GM19023 (cell line): Measurements from ENCODE around the gene BMX.

Source experiments
- ATAC-seq: cut with Tn5 transposase; IDR thresholded peaks from one replicate; pipeline ENCODE4 v1.9.1; 2021; ENCODE audit warnings: mild to moderate bottlenecking, moderate library complexity; ENCODE audit not compliant: unreplicated experiment

The BMX gene

GRCh38 chrX:15567886-15568616 lies 67.4 kb downstream of the BMX start:
- ATAC-seq: no peak

GRCh38 chrX:15570145-15570544 lies 69.5 kb downstream of the BMX start:
- ATAC-seq: no peak

DNA sequence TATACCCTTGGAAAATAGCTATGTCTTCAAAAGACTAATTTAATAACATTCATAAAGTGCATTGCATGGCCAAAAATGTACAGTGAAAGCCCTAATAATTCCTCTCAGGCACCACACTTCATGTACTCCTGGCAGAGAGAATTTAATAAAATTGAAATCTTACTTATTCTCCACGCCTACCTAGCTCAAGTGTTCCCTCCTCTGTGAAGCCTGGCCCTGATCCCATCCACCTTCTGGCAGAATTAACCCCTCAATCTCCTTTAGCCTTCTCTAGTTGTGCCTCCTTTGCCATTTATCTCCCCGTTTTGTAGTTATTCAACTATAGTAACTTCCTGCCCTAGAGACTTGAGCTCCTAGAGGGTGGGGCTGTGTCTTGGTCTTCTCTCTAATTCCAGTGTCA lies 73.4 kb downstream of the BMX start:
- ATAC-seq: no peak

DNA sequence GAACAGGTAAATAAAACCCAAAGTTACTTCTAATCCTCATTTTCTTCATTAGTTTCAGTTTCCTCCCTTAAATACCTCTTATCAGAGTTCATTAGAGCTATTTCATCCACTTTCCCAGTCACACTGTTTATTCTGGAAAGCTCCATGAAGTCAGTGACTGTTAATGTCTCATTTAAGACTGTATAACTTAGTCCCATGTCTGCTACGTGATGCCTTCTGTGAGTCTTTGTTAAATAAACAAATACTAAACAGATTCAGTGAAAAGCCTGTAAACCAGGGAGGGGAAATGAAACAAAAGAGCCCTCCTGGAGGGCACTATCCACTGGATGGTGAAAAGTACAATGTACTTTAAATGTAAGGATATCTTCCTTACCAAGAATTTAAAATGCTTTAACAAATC lies 75.4 kb downstream of the BMX start:
- ATAC-seq: no peak

DNA sequence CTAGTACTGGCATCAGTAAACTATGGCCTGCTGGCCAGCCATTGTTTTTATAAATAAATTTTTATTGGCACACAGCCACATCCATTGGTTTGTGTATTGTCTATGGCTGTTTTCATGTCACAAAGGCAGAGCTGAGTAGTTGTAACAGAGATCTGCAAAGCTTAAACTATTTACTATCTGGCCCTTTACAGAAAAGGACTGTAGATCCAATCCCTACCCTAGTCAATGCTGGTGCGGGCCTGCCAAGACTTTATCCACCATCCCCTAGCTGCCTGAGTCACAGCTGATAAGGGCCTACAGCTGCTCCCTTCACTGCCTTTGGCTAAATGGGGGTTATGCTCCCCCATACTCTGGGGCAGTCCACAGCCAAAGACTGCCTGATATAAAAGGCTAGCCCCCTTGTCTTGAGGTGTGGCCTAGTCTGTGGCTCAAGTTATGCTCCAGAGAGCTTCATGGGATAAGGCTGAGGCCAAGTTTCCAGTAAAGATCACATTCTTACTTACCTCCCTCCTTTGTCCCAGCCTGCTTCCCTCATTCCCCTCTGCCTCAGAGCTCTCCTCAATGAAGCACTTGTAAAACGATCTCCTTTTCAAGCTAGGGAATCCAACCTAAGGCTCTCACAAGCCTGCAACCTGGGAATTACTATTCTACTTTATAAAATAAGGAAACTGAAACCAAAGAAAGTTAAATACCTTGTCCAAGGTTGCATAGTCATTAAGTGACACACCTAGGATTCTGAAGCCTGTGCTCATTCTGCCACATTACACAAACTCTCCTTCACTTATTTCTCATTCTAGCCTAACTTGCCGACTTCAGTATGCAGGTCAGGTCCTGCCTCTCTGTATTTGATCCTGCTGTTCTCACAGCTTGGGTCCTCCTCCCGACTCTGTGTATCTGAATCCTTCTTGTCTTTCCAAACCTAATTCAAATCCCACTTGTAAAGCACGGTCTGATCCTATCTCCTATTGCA lies 79.5 kb downstream of the BMX start:
- no peak for ATAC-seq

GRCh38 chrX:15594371-15594770 lies 93.8 kb downstream of the BMX start:
- ATAC-seq: no peak

- ATAC-seq: no peak
Measured at GRCh38 chrX:15598026-15598425, 97.4 kb downstream of the BMX start.

DNA sequence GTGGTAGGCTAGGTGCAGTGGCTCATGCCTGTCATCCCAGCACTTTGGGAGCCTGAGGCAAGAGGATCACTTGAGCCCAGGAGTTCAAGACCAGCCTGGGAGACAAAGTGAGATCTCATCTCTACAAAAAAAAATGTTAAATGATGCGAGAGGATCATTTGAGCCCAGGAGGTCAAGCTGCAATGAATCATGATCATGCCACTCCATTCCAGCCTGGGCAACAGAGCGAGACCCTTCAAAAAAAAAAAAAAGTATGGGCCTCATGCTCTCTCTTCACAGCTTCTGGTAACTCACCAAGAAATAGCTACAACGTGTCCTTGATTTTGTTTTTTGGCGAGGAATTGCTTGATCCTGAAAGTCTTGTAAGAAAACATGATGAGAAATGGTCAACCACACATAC lies 98.9 kb downstream of the BMX start:
- no peak for ATAC-seq

DNA sequence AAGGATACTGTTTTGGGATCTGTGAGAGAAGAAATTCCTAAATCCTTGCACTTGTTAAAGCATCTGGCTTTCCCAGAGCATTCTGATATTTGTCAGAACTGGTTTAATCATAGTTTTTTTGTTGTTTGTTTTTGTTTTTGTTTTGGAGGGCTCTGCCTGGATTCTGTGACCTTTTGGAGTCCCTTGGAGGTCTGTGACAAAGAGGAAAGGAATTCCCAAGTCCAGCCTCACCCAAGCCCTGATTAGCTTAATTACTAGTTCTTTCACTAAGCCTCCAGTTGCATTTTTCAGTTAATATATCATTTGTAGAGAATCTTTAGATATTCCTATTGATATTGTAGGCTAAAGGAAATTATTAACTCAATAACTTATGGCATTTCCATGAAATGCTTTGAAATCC lies 99.4 kb downstream of the BMX start:
- no peak for ATAC-seq

GRCh38 chrX:15600745-15601144 lies 100.1 kb downstream of the BMX start, which contains the start of gene ACE2:
Gene ACE2, minus strand, starts transcription at chrX:15600960. Its CDS starts 49 bp downstream, at chrX:15600911.
- ATAC-seq: no peak

DNA sequence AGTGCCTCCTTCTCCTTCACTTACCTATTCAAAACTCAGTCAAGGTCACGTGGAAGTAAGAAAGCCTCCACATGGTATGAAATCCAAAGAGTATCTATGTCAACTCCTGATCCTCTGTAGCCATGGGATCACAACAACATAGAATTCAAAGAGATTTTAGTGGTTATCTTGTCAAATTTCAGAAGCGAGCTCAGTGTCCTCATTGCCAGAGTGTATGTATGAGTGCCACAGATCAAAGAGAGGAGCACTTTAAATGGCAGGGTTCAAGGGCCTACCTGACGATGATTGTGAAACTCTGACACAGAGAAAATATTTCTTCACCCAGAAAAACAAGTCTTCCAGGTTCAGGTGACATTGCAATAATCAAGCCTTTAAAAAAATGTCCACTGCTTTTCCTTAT lies 101.3 kb downstream of the BMX start:
- ATAC-seq: no peak

- no peak for ATAC-seq
Measured at GRCh38 chrX:15602761-15603160, 102.2 kb downstream of the BMX start.

DNA sequence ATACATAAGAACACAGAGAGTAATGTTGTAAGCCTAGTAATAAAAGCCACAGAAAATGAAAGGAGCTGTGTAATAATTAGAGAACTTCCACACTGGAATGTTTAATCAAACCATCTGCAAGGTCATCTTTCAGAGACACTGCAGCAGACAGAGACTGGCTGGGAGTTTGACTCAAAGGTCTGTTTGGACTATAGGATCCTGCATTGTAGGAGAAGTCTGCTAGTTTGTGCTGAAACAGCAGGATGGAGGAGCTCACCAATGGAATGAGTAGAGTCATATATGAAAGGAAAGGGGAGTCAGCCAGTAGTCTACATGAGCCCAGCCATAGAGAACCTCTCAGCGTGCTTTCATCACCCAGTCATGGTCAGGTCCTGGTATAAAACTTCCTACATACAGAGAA lies 104.6 kb downstream of the BMX start:
- ATAC-seq: no peak
